ENCODE measurements around the gene CANT1. TPM values are rescaled to one million over a fixed set of nuclear protein-coding genes. Genes with fewer than 3 reads are reported as not detected.

The CANT1 gene
- total RNA-seq (2022; extraction: Qiagen RNA extraction; ENCODE audit: low read depth): 68.8 to 89.4 TPM (median 88.8 TPM) in 5 replicates

GRCh38 chr17:79009397-79010303, at the start of gene CANT1:
CANT1 (minus strand) TSS chr17:79009764; CDS start chr17:78997622, 12,142 bp downstream.

GRCh38 chr17:79023886-79024771, 14.6 kb upstream of the CANT1 start, which contains the start of gene C1QTNF1:
C1QTNF1 (plus strand) TSS chr17:79024169; CDS start chr17:79043969, 19,800 bp downstream.

GRCh38 chr17:78979780-78980623, 29.6 kb downstream of the CANT1 start, which contains the start of gene LGALS3BP:
LGALS3BP (minus strand) TSS chr17:78979923; CDS start chr17:78977191, 2,732 bp downstream.

Other genes starting within 250 kb of the CANT1 start
- 42.2 to 50.7 TPM (median 43.2 TPM) in 5 replicates for gene CYTH1, start 227.5 kb downstream of the CANT1 start, total RNA-seq (2022; extraction: Qiagen RNA extraction; ENCODE audit: low read depth)
- gene USP36, start 168.9 kb downstream of the CANT1 start, total RNA-seq (2022; extraction: Qiagen RNA extraction; ENCODE audit: low read depth): 59.8 to 72.7 TPM (median 65.3 TPM) in 5 replicates
- 0.27 to 0.71 TPM (median 0.55 TPM) in 5 replicates for gene CEP295NL, start 106.6 kb downstream of the CANT1 start, total RNA-seq (2022; extraction: Qiagen RNA extraction; ENCODE audit: low read depth)
- gene TIMP2, start 84.4 kb downstream of the CANT1 start, total RNA-seq (2022; extraction: Qiagen RNA extraction; ENCODE audit: low read depth): 182 to 238 TPM (median 207 TPM) in 5 replicates
- 69.3 to 92.3 TPM (median 80.3 TPM) in 5 replicates for gene LGALS3BP, start 29.8 kb downstream of the CANT1 start, total RNA-seq (2022; extraction: Qiagen RNA extraction; ENCODE audit: low read depth)
- 33.5 to 41.6 TPM (median 39.2 TPM) in 5 replicates for gene C1QTNF1, start 14.4 kb upstream of the CANT1 start, total RNA-seq (2022; extraction: Qiagen RNA extraction; ENCODE audit: low read depth)
- 13.3 to 26.2 TPM (median 23.0 TPM) in 5 replicates for gene ENGASE, start 65.1 kb upstream of the CANT1 start, total RNA-seq (2022; extraction: Qiagen RNA extraction; ENCODE audit: low read depth)

All from A549 treated with DMSO at 1 μM for 4 hours (cell line).